HG03159 (cell line): Measurements from ENCODE around the gene SELL.
"Not testable (repeated sequence)": the region's sequence is repeated elsewhere in the genome, so short reads cannot be mapped to it uniquely, and the experiment has no call there.

Experiments
- ATAC-seq: cut with Tn5 transposase; IDR thresholded peaks from one replicate; pipeline ENCODE4 v1.9.1; 2021; ENCODE audit warnings: mild to moderate bottlenecking, moderate library complexity; ENCODE audit not compliant: unreplicated experiment

Gene SELL

DNA sequence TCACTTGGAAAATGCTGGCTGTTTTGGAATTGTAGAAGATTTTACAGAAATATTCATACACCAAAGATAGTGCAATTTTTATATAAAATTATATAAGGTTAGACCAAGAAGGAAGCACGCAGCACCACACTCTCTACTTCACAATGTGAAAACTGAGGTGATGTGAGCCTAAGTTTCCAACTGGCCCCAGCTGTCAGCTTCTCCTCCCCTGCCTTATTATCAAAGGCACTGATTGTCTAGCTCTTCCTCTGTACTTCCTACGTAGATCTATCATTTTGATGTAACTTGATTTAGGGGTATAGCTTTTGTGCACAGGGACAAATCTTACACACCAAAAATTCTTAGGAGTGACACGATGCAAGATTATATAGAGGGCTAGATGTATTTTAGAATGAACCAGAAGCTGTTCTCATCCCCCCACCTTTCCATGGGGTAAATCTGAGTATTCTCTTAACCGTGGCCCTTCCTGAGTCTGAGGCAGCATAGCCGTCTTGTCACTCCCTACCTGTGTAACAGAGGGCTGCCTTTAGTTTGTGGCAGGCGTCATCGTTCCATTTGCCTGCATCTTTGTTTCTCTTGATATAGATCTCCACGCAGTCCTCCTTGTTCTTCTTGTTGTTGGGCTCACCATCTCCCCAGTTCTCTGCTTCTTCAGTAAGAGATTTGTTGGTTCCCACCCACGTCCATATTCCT lies 3.4 kb downstream of the SELL start:
- no peak for ATAC-seq

DNA sequence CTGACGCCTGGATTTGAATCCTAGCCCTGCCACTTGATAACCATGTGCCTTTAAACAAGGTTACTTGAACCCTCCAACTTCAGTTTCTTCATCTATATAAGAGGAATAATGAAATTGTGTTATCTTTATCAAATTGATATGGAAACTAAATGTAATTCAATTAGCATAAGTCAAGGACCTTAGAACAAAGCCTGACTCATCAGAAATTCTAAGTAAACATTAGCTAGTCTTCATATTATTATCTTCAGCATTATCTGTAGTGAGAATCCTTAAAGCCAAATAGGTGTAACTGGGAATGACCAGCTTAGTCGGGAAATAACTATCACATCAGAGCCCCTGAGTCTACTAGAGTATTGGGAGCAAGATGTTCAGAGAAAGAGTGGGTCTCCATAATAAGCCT lies 6.6 kb downstream of the SELL start:
- ATAC-seq = no peak

DNA sequence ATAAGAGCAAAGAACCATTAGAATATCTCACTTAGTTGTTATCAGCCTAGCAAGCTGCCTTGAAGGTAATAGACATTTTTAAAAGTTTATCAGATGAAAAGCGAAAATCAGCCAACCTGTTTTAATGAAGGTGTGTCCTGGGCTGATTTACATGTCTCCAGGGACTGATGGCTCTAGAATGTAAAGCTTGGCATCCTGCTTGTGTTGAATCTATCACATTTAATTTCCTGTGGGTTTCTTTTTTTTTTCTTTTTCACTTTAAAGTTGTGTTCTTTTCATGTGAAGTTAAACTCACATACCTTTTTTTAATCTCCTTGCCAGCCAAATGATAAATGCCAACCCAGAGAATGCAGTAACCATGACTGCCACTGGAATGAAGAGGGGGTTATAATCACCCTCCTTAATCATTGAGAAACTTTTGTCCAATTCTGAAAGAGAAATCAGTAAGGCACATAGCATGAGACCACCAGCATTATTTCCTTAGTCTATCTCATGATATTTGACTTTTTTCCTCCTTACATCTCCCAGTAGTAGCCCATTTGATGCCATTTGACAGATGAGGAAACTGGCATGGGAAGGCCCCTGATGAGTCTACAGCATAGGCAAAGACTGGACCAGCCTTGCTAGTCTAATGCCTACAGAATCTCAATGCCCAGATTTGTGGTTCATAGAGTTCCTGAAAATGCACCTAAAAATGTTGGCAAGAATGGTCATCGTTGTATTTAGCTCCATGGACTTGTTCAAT lies 10.0 kb downstream of the SELL start:
- ATAC-seq = no peak

DNA sequence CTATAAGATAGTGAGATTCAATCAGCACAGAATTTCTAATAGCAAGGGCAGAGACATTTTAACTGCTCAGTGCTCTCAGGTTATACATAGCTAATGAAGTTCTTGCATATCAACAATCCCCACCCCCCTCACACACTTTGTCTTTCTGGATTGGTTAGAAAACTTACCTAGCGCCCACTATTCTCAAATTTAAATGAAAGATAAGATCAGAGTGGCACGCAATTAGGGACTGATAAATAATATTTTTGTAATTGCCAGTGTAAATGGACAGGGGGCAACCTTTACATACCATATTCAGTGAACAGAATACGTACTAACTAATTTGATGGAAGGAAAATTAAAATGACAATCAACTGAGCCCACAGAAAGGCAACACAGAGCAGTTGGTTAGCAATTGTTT lies 11.7 kb downstream of the SELL start:
- ATAC-seq = no peak

DNA sequence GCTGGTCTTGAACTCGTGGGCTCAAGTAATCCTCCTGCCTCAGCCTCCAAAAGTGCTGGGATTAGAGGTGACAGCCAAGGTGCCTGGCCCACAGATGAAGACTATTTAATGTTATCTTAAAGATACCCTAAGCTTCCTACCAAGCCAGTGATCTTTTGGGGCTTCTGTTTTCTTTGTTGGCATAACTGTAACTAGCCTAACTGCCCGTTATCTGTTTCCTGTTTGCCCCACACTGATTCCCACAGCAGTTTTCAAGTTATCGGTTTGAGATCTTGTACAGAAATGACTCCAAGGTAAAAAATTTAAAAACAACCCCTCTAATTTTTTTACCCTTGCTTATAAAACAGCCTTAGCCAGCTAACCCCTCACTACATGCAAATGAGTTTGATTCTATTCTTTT lies 12.4 kb downstream of the SELL start:
- no peak for ATAC-seq

DNA sequence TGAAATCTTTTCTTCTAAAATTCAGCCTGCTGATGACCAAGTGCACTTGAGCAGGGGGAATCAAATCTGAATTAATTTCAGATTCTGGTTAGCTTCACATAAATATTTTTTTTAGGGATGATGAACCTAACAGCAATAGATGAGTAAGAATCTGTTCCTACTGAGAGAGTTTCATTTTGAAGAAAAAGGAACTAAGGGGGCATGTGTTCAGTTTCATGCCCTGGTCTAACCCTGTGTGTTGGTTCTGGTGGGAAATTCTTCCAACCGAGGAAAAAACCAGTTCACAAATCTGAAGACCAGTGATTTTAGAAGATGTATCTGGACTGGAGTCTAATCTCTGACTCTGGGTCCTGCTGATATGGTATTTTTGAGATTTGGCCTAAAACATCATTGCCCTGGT lies 13.7 kb downstream of the SELL start:
- peak; percentile 40 for ATAC-seq

DNA sequence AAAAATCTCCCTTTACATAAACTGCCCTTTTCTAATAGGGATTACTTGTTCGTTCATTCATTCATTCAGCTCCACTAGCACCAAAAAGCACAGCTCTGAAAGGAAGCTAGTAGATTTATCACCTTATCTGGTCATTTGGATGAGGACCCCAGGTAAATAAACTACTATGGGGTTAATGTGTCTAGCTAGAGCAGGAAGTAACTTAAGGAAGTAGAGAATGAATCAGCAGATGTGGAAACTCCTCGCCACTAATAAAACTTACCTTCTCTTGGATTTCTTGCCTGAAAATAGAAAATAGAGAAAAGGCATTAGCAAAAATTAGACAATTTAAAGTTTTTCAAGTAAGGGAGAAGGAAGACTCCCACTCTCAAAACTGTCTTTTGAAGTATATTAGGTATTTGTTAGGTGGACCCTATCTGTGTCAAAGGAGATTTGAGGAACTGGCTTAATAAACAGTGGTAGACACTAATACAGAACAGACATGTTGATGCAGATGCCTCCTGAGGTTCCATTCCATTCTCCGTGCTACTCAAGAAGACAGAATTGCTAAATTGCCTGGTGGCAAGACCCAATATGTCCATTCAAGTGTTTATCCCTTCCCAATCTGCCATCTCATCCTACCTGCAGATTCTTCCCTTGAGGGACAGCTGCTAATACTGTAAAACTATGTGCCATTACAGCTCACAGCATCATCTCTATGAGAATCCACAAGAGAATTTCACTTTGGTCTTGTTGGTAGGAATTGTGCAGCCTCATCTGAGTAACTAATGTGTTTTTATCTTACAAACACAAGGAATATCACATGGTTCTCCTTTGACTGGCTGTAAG lies 14.9 kb downstream of the SELL start:
- peak; percentile 45 for ATAC-seq

DNA sequence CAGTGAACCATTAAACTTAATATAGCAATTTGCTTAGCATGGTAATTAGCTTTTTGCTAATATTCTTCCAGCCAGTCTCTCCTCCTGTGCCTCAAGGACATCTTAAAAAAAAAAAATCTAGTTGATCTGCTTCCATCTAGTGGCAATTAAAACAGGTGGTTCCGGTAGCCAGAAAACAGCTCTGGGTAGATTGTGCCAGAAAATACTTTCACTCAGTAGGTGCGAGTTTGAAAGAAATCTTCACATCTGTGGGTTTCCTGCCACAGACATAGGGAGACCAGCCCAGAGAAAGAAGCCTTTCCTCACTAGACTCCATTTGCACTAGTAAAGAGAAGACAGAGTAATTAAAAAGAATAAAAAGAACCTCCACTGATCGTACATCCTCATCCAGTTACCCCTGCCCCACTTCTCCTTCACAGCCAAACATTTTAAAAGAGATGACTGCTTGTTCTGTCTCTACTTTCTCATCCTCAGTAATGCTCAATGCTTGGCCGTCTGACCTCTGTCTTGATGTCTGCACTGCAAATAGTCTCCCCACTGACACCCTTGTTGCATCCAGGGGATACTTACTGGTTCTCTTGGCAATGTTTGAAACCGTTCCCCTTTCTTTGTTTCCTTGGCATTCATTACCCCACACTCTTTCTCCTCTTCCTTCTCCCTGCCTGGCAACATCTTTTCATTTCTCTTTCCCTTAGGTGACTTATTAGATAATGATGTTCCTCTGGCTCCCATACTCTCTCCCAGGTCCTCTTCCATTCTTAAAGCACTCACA lies 16.9 kb downstream of the SELL start:
- ATAC-seq = peak; percentile 36

DNA sequence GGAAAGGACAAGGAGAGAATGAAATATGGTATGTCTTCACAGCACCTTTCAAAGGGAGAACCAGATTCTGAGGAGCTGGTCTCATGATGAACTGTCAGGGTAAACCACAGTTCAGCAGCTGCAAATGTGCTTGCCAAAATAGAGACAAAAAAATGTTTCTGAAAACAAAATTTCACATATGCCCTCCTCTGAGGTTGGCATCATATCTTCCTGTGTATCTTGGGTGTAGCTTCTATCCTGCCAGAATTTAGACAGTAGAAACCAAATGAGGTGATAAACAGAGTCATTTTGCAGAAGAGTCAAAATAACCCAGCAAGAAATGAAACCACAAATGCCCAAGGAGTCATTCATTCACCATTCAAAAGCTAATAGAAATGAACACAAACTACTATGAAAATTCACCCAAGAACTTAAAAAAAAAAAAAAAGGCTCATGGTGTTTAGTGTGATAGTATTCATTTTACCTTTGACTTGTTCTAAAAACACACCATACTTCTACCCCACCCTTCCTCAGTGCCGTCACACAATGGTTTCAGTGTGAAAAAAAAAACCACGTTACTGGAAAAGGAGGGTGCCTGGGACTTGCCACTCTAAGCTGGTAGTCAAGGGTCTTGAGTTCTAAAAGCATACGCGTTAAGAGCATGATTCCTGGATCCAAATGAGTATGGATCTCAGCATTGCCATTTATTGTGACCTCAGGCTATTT lies 18.5 kb downstream of the SELL start:
- ATAC-seq = no peak

DNA sequence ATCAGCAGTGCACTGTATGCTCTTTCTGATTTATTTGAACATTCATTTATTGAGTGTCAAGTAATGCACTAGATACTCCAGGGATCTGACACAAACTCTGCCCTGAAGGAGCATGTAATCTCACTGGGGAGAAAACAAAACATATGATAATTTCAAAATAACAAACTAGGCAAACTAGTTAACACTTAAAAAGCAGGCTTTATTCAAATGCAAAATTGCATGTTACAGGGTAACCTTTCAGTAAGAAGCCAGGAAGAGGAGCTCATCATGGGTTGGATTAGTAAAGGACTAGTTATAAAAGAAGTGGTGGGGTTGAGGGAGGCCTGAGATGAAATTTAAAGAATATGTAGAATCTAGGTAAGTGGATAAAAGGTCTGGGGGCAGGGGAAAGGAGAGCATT lies 20.9 kb downstream of the SELL start:
- no peak for ATAC-seq

DNA sequence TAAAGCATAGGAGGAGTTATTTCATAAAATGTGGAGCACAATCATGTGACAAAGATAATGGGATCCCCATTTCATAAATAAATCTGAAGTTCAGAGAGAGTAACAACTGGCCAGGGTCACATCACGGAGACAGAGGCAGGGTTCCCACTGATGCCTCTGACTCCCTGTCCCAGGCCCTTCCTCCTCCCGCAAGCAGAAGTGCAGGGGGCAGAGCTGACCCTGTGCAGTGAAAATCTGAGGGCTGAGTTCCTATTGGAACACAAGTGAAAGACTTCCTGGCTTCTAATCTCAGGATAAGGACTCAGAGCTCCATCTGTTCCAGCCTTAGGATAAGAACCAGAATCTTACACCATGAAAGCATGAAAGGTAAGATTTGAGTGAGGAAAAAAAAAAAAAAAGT lies 22.0 kb downstream of the SELL start:
- no peak for ATAC-seq

DNA sequence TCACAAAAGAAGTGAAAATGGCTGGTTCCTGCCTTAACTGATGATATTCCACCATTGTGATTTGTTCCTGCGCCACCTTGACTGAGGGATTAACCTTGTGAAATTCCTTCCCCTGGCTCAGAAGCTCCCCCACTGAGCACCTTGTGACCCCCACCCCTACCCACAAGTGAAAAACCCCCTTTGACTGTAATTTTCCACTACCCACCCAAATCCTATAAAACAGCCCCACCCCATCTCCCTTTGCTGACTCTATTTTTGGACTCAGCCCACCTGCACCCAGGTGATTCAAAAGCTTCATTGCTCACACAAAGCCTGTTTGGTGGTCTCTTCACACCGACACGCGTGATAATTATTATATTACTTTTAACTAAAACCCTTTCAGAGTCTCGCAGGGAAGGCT lies 23.0 kb downstream of the SELL start:
- ATAC-seq = not testable (repeated sequence)

DNA sequence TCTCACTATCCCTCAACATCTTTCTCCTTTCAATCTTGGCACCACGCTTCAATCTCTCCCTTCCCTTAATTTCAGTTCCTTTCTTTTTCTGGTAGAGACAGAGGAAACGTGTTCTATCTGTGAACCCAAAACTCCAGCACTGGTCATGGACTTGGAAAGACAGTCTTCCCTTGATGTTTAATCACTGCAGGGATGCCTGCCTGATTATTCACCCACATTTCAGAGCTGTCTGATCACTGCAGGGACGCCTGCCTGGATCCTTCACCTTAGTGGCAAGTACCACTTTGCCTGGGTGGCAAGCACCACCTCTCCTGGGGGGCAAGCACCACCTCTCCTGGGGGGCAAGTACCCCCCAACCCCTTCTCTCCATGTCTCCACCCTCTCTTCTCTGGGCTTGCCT lies 27.8 kb downstream of the SELL start:
- no peak for ATAC-seq

DNA sequence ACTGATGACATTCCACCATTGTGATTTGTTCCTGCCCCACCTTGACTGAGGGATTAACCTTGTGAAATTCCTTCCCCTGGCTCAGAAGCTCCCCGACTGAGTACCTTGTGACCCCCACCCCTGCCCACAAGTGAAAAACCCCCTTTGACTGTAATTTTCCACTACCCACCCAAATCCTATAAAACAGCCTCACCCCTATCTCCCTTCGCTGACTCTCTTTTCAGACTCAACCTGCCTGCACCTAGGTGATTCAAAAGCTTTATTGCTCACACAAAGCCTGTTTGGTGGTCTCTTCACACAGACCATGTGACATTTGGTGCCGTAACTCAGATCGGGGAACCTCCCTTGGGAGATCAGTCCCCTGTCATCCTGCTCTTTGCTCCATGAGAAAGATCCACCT lies 28.3 kb downstream of the SELL start:
- not testable (repeated sequence) for ATAC-seq

DNA sequence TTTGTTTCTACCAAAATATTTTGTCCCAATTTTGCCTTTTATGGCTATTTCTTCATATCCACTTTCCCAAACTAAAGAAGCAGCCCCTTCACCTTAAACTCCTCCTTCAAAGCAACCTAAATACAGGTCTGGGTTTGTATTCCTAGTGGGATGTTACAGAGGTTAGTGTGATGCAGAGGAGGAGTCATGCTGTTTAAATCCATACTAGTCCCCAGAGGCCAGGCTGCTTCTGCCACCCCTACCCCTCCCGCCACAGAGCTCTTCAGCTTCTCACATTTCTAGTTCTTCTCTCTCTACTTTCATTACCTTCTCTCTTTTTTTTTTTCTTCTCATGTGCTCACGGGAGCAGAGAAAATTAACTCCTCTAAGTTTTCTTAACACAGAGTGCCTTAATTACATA lies 29.3 kb downstream of the SELL start:
- no peak for ATAC-seq

DNA sequence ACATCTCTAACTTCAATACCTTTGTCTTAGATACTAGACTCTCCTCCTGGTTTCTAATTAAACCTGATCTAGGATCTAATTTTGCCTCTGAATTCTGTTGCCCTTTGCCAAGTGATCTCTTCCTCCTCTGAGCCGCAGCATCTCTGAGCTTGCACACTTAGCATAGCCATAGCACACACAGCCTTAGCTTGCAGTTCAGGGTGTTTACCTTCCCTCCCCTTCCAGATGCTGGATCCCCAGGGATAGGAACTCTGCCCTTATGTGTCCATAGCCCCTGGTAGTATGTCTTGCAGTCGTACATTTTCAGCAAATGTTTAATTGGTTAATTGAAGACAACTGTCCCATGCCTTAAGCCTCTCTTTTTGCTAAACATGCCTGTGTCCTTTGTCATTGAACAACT lies 30.3 kb downstream of the SELL start:
- peak; percentile 29 for ATAC-seq

DNA sequence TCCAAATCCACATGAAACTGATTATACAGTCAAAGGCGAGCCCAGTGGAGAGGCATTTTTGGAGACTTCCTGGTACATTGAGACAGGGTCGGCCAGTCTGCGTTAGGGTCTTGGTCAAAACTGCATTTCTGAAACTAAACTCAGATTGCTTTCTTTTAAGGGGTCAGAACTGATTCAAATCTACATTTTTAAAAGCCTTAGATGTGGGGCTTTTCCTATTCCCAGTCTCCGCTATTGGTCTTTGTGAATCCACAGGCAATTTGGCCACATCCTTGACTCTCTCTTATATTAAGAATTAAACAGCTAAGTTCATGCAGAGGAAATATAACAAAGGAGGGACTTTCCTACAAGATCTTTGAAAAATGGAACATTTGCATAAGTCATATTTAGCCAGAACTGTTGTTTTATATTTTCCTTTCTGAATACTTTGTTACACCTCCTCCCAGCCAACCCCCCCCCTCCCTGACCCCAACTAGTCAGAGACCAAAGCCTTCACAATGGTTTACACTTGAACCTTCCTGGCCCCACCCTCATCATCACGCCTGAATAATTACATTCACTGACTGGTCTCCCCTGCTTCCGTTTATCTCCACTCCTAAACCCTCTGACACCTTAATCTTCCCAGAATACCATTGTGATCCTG lies 30.9 kb downstream of the SELL start:
- ATAC-seq = peak; percentile 58

DNA sequence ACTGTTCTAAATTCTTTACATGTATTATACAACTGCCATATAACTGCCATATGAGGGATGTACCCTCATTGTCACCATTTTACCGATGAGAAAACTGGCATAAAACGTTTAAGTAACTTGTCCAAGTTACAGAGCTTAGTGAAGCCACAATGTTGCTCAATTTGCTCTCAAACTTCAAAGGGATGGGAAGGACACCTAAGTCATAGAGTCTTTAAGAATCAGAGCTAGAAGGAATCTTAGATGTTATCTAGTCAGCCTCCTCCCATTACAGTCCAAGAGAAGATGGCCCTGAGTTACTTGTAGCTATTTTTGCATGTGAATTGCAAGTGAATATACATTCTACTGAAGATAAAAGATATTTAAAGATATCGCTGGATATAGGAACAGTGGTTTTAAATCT lies 31.7 kb downstream of the SELL start:
- no peak for ATAC-seq

DNA sequence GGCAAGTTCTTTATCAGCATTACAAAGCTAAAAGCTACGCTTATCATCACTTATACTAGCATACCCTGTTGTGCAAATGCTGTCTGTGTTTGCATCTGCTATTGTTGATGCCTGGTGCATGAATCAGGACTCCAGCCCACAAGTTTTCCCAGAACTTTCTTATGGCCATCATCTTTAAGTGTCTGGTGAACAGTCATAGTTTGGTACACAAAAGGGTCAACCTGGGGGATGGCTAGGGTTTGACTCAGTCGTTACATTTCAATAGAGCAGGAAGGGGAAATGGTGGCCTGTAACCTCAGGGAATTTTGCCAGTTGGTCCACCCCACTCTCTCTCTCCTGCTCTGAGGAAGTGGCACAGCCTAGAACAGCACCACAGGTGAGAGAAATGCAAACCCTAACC lies 35.4 kb downstream of the SELL start:
- no peak for ATAC-seq

DNA sequence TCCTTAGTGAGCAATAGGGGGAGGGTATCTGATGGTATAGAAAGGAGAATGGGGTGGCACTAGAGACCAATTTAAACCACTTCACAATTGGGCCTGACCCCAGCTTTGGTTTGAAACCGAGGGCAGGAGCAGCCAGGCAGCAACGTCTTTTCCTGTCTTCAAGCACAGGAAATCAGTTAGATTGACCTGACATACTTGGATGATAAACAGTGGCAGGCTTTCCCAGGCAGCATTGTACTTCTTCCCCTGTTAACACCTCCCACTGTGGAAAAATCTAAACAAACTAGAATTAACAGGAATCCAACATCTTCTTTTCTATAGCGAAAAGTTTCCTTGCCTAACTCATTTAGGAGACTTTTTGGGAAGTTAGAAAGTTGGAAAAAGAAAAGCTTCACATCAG lies 40.6 kb downstream of the SELL start:
- no peak for ATAC-seq
